Myocyte (in vitro differentiated cells): ENCODE data around the gene IMMP2L. TPM values are rescaled to one million over a fixed set of nuclear protein-coding genes. Genes with fewer than 3 reads are reported as not detected.
"Not testable (repeated sequence)": the region's sequence is repeated elsewhere in the genome, so short reads cannot be mapped to it uniquely, and the experiment has no call there.

Experiments used
- DNase-seq: peaks from one replicate; pipeline ENCODE4 v3.0.0-alpha.2; 2012; ENCODE audit warnings: low read depth
- total RNA-seq: library from RNA; depleted of rRNA; stranded (reverse); fragments of >200 nt; gene quantifications from 2 replicates; pipeline ENCODE4 v1.2.3, GENCODE V29; 2014

The IMMP2L gene
- total RNA-seq, 1 donor from 2014 or later = 12.8 TPM

DNA sequence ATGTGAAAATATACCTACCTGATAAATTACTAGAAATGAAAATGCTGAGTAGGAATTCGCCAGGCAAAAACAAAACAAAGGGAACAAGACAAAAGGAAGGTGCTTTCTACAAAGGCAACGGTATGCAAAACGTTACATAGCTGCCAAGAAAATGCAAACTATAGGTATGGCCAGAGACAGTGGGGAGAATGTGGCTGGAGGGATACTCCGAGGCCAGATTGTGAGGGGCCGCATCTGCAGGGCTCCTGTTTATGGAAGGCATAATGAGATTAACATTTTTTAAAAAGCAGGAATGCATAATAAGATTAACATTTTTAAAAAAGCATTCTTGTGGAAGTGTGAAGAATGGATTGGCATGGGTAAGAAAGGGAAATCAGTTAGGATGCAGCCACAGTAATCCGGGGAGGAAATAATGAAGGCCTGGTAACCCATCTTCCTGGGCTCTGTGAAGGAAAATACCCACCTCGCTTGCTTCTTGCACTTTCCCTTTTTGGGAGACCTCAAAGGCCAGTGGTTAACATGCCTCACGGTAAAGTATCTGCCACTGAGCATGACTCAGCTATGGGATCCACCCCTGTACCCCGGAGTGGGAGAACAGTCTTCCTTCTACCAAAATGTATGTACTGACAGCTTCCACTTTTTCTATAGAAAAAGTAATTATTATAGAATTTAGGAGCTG lies 617.2 kb downstream of the IMMP2L start:
- DNase-seq = peak; percentile 22

DNA sequence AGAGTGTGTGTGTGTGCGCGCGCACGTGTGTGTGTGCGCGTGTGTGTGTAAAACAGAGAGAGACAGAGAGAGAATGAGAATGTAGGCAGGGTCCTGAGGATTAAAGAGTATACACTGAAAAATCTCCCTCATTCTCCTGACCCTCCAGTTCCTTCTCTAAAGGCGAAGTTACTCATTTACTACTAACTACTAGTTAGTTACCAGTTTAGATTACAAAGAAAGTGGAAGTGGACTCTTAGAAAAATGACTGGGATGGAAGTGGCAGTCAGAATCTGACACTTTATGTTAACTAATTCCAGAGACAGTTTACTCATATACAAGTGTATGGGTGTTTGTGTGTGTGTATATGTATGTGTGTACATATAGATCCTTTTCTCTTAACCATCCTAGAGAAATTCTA lies 617.8 kb downstream of the IMMP2L start:
- DNase-seq = no peak

DNA sequence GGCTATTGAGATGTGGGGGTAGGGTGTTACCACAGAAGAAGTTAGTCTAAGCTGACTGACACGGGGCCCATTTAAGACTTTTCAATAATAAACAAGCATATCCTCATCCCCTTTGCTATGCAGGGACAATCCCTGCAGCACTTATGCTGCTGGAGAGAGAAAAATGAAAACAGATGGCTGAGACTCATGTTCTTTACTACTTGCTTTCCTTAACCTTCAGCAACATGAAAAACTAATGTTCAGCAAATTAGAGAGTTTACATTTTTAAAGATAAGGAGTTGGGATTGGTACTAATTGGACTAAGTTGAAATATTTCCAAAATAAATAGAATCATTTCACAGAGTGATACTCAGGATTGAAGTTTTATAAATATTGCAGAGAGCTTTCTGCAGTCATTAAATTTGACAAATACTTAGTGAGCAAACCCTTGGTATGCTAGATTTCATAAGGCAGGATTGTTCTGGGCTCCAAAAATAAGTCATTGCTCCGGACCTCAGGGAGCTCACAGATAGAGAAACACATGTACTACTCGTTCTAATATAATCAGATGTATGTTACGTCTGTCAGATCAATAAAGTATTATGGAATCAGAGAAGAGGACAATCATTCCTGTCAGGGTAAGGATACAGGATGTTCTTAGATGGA lies 618.5 kb downstream of the IMMP2L start:
- no peak for DNase-seq

DNA sequence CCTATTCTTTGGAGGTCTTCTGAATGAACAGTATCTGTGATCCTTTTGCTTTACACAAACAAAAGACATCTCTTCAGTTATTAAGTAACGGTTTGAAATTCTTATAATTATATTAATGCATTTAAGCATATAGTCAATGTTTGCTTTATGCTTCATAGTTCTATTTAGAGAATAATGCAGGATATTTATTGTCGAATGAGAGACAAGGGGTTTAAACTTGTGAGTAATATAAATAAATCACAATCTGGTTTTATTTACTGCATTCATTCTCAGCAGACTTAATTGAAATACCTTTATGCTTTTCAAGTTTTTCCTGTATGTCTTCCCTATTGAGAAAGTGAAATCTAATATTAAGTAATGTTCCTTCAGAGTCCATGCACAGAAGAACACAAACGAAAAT lies 620.9 kb downstream of the IMMP2L start:
- no peak for DNase-seq

DNA sequence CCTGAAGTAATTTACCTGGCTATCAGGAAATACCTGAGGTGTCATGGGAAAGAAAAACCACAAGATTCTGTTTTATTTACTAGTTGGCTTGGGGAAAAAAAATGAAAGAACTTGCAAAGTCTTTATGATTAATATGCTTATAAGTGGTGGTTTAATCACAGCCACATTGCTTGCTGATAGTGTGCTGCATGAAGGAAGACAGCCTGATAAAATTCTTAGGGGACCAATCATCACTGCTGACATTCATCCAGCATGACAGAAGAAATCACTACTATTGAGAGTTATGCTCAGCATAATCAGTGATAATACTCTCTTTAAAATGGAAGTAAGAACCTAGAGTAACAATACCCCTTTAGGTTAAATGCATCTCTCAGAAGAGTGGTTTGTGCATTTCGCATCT lies 621.5 kb downstream of the IMMP2L start:
- DNase-seq = no peak

DNA sequence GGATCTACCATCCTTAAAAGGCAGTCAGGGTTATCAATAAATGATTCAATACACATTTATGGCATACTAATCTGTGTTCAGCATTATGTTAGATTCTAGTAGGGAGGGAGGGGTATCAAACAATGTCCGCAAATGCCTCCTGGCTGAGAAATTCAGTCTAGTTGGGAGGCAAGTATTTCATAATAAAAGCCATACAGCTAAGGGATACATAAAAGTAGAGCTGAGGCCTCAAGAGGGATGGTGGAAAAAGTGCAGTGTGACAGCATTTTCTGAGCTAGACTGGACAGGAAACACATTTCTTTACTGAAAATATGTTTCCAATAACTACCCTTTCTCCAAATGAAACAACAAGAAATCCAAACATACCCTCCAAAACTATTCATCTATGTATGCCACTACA lies 624.1 kb downstream of the IMMP2L start:
- DNase-seq = no peak

DNA sequence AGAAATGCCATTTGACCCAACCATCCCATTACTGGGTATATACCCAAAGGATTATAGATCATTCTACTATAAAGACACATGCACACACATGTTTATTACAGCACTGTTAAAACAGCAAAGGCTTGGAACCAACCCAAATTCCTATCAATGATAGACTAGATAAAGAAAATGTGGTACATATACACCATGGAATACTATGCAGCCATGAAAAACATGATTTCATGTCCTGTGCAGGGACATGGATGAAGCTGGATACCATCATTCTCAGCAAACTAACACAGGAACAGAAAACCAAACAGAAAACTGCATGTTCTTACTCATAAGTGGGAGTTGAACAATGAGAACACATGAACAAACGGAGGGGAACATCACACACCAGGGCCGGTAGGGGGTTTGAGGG lies 625.6 kb downstream of the IMMP2L start:
- not testable (repeated sequence) for DNase-seq

DNA sequence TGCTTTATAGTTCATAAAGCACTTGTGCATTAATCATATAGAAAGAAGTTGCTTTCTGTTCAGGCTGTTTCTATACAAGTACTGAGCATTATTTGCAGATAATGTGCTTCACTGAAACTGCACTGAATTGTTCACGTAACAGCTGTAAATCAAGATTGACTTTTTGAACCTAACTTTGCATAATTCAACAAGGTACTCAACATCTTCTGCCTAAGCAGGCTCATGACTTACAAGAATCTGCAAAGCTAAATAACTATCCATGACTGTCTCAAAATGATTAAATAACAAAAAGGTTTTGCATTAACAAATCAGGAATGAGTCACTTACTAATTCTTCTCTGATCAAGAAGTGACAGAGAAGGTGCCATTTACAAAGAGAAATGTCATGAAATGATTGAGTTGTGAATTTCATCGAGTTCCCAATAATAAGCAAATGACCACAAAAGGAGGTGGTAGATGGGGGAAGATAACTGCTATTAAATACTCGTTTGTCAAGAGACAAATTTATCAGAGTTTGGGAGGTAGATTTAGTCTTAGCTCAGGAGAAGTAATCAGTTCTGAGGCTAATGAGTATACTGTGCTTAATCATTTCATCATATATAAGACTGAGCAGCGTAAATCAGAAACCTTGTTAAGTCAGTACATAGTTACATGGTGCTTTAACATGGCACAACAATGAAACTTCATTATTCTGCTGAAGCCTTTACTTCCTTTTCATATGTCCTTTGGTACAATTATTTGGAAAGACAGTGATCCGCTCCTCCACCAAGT lies 632.6 kb downstream of the IMMP2L start:
- DNase-seq = no peak

DNA sequence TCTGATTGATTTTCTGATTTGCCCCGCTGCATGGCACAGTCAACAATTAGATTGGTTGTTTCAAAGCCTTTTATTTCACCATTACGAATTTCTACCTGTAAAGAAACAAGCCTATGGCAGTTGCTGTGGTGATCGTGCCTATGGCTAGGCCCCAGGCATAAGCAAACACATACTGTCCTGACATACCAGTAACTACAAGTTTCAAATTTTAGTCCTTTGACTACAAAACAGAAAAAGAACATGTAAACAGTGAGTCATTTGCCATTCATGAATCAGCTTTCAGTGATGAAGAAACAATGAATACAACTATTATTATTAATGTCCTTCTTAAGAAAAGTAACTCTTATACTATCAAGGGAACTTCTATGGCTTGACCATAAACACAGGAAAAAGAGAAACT lies 639.4 kb downstream of the IMMP2L start:
- DNase-seq = peak; percentile 6

DNA sequence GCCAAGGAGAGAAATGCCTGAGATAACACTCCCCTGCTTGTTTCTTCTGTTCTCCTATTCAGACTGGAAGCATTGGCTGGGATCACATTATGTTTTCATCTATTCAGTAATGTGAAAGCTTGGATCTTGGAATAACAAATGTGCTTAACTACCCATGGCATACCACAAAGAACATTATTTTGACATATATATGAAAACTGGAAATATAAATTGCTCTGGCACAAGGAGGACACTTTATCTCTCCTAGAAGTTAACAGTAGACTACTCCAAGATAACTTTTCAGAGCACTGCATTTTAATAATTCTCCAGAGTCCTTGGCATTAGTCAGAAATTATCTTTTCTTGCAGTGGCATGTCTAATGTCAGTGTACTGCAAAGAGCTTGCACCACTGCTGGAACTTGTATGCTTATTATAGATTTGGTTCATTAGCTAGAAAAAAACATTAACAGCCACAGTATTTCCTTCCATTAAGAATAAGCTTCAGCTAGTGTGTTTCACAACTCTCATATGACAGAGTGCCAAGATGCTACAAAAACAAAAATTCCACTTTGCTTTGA lies 640.6 kb downstream of the IMMP2L start:
- DNase-seq = peak; percentile 3

DNA sequence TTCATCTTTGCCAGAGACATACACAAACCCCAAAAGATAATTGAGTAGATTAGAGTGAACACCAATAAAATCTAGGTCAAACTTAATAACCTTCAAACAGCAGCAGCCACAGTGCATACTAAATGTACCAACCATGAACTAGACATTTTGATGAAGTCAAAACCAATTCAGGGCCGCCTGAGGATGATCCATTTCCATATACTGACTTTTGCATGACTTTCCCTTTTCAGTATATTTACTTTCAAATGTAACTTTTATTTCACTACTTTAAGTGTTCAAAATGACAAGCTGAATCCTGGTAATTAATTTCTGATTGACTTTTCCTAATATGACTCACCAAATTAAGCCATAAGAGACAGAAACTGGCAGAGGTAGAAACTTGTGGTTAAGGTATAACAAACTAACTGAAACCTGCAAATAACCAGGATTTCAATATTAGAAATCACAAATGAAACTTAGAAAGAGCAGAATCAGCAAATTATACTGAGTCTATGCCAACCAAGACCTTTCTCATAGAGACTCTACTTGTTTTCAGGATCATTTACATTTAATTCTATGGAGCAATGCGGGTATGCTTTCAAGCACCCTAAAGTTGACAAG lies 643.2 kb downstream of the IMMP2L start:
- DNase-seq = no peak

DNA sequence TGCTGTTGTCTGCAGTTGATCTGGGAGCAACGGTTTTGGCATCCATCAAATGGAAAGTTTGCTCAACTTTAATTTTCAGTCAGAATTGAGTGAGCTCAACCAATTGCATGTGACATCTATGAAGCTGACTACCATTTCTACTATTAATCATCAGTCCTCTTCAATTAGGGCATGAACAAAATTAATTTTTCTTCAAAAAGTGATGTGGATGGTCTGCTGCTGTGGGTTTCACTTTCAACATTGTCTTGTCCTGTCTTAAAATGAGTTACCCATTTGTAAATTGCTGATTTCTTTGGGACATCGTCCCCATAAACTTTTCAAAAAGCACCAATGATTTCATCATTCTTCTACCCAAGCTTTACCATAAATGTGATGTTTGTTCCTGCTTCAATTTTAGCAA lies 648.0 kb downstream of the IMMP2L start:
- DNase-seq = no peak

DNA sequence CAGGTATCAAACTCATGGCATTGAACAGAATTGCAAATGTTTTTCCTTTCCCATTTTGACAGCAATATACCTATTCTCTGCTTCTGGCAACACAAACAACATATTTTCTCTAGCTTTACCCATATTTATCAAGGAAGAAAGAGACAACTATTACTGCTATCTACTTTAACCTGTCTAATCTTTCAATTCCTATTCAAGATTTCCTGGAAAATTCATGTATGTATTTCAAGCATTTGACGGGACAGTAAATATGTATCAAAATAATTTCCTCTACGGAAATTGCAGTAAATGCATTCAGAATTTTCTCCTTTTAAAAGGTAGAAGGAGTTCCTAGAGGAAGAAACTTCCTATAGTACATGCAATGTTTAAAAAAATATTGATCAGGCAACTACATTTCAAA lies 650.7 kb downstream of the IMMP2L start:
- DNase-seq = no peak

DNA sequence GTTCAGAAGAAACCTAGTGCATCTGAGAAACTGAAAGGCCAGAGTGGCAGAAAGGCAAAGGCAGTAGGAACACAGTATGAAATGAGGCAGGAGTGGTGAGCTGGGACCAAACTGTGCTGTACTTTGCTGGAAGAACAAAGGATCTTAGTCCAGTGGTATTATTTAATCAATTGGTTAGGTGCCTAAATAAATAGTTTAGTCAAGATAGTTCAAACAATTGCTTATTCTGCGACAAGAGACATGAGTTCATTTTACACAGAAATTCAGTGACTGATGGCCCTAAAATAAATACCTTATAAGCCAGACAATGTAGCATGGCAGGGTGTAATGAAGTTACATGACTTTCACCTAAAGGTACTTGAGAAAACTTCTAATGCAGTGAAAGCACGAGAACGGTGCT lies 653.2 kb downstream of the IMMP2L start:
- no peak for DNase-seq

DNA sequence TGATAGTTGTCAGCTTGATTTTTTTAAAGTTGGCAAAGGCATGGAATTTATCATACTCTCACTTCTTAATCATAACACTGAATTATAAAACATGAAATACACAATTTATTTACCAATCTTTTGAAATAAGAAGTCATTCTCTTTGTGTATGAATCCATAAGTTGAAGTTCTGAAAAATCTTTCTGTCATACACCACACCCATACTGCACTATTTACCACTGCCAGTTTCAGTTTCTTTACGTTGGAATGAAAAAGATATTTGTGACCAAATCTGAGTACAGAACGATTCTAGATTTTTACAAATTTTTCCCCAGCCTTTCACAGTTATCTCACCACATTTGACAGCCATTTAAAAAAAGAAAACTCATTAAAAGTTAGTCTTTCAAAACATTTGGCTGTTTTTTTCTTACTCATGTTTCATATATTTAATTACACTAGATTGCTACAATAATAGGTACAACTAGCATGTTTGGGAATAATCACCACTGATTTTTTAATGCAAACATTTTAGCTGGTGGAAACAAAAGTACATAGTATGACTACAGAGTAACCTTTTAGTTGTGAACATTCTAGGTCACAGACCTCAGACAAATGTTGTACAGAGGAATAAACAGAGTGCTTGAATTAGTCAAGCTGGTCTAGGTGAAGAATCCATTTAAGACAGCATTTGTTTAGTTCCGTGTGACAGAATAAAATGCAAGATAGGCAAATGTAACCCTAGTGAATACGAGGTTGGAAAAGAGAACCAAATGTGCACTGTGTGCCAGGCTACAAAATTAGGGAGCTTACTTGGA lies 656.3 kb downstream of the IMMP2L start:
- DNase-seq = no peak

DNA sequence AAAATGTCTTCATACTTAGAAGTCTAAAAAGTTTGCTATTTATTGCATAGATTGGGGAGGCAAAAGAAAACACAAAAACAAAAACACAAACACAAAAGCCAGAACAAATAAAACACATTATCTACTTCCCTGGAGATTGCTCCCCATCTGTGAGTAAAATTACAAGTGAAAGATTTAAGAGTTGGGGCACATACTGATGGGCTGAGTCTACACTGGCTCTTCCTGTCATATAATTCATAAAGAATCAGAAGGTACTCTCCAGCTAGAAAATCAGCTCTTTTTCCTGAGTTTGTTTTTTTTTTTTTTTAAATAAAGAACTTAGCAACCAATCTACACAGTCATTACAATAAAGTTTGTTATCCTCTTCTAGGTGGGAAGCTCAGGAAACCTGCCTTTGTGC lies 663.8 kb downstream of the IMMP2L start:
- no peak for DNase-seq

DNA sequence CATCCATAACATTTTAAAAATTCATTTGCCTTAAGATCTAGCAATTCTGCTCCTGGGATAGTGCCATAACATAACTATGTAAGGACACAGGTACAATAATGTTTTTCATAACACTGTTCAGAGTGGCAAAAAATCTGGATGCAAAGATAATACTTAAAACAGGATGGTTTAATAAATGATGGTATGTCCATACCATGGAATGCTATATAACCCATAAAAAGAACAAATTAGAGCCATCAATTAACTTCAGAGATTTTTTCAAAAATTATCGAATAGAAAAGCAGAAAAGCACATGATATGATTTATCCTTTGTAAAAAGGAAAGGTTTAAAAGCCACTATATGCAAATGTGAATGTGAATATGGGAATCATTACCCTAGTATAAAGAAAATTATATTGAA lies 664.8 kb downstream of the IMMP2L start:
- DNase-seq = no peak

DNA sequence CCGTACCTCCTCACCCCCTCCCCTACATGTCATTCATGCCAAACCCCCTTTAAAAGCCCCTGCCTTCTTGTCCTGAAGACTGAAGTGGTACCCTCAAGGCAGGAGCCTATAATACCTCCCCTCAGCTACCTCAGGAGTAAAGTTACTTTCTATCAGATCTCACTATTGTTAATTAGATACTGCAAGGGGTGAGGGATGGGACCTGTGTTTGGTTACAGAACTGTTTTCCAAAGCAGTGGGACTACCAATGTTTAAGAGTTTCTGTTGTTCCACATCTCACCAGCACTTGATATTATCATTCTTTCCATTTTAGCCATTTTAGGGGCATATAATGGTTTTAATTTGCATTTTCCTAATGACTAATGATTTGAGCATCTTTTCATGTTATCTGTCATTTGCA lies 668.2 kb downstream of the IMMP2L start:
- DNase-seq = no peak

DNA sequence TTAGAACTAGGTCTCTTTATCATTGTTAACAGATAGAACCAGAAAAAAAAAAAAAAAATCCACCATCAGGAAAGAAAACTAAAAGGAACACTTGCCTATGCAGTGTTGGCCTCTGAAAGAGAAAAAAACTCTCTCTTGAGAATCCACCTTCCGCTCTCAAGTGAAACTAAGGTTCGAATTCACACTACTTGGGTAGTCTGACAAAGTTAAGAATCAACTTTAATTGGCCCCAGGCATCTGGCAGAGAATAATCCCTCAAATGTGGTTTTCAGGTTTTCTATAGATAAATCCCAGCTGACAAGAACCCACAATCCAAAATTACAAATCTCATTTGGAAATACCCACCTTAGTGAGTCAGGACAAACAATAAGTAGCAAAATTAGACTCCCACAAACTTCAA lies 671.1 kb downstream of the IMMP2L start:
- no peak for DNase-seq

DNA sequence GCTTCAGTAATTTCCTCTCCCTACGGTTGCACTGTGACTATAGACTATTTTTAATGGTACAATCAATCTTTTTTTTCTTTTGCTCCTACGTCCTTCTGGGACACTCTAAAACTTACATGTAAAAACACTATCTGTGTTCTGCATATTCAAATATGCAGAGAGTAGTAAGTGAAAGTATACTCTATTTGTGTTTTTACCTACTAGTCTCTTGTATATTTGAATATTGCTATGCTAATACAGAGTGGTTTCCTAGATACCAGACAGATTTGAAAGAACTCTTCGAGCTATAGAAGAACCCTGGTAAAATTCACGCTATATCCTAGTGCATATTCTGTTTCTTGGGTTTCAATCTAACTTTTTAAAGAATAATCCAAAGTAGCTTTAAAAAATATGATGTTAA lies 672.2 kb downstream of the IMMP2L start:
- no peak for DNase-seq

DNA sequence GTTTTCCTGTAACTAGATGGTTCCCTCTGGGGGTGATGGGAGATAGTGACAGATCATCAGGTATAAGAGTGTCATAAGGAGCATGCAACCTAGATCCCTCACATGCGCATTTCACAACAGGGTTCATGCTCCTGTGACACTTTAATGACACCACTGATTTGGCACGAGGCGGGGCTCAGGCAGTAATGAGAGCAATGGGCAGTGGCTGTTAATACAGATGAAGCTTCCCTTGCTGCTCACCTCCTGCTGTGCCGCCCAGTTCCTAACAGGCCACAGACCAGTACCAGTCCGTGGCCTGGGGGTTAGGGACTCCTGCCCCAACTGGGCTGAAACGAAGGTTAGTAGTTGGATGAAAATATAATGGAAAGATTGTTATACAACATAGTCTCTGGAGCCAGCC lies 673.0 kb downstream of the IMMP2L start:
- DNase-seq = no peak
